HUES6 (cell line): ENCODE results near the gene MEGF8.

ENCODE experiments used
- H3K27ac ChIP-seq: 2 replicates; pipeline ENCODE4 v1.7.0; 2013; ENCODE audit warnings: low read depth, mild to moderate bottlenecking, low read length, inconsistent platforms
- H3K27me3 ChIP-seq: 2 replicates; pipeline ENCODE4 v1.6.1; 2013; ENCODE audit warnings: low read length; ENCODE audit not compliant: control insufficient read depth, insufficient read depth
- H3K36me3 ChIP-seq: 2 replicates; pipeline ENCODE4 v1.6.1; 2013; ENCODE audit warnings: low read length; ENCODE audit not compliant: control insufficient read depth, insufficient read depth
- H3K4me1 ChIP-seq: 2 replicates; pipeline ENCODE4 v1.6.1; 2013; ENCODE audit warnings: low read length; ENCODE audit not compliant: control insufficient read depth, insufficient read depth
- H3K4me3 ChIP-seq: 2 replicates; pipeline ENCODE4 v1.5.1; 2013; ENCODE audit warnings: low read depth, low read length
- H3K9ac ChIP-seq: one replicate; pipeline ENCODE4 v1.6.1; 2013; ENCODE audit warnings: mild to moderate bottlenecking, low read length
- H3K9me3 ChIP-seq: 2 replicates; pipeline ENCODE4 v1.6.1; 2013; ENCODE audit warnings: low read depth, low read length; ENCODE audit not compliant: control insufficient read depth, insufficient read depth

The MEGF8 gene

GRCh38 chr19:42375415-42376176, 50.2 kb downstream of the MEGF8 start:
- H3K27me3 ChIP-seq, result peaks cover under 1% of the 10 kb centered on the region; the same call in 1 of the 2 replicates
- H3K4me1 ChIP-seq, result peaks cover 8% of the 10 kb centered on the region
- peaks cover 28% of the 10 kb centered on the region for H3K36me3 ChIP-seq
- no peak overlapping the region for H3K9ac ChIP-seq
- H3K4me3 ChIP-seq, result no peak overlapping the region
- H3K27ac ChIP-seq, result no peak overlapping the region
- no peaks in the 10 kb centered on the region for H3K9me3 ChIP-seq

GRCh38 chr19:42376177-42376555, 50.7 kb downstream of the MEGF8 start:
- H3K27me3 ChIP-seq, result peaks cover 3% of the 10 kb centered on the region; the same call in 1 of the 2 replicates
- no peak overlapping the region for H3K9ac ChIP-seq
- H3K36me3 ChIP-seq, result peaks cover 26% of the 10 kb centered on the region
- no peaks in the 10 kb centered on the region for H3K9me3 ChIP-seq
- no peak overlapping the region for H3K4me3 ChIP-seq
- H3K27ac ChIP-seq, result no peak overlapping the region
- H3K4me1 ChIP-seq, result peaks cover 4% of the 10 kb centered on the region

GRCh38 chr19:42378225-42379215, 53.1 kb downstream of the MEGF8 start:
- Histone ChIP-seq H3K9me3 (no peaks in the 10 kb centered on the region), H3K4me1 (no peaks in the 10 kb centered on the region), H3K27me3 (peaks cover 3% of the 10 kb centered on the region; the same call in 1 of the 2 replicates), H3K4me3 (no peak overlapping the region), H3K9ac (no peak overlapping the region), H3K36me3 (peaks cover 20% of the 10 kb centered on the region), H3K27ac (no peak overlapping the region)

- Histone ChIP-seq H3K9ac (no peak overlapping the region), H3K4me3 (no peak overlapping the region), H3K36me3 (peaks cover 11% of the 10 kb centered on the region; the same call in 1 of the 2 replicates), H3K27ac (no peak overlapping the region), H3K4me1 (no peaks in the 10 kb centered on the region), H3K27me3 (peaks cover 3% of the 10 kb centered on the region; the same call in 1 of the 2 replicates), H3K9me3 (no peaks in the 10 kb centered on the region)
Observed at GRCh38 chr19:42380155-42380554, 54.7 kb downstream of the MEGF8 start.

GRCh38 chr19:42386974-42387707, 61.7 kb downstream of the MEGF8 start:
- Histone ChIP-seq H3K4me3 (peak overlapping the region; percentile 79), H3K9ac (peak overlapping the region; percentile 70), H3K27me3 (peaks cover 36% of the 10 kb centered on the region), H3K9me3 (no peaks in the 10 kb centered on the region), H3K27ac (0 out of 2 replicates have a peak overlapping the region, but pooled peaks have one; percentile 42), H3K4me1 (0 out of 2 replicates have a peak, but pooled peaks cover 5% of the 10 kb centered on the region), H3K36me3 (no peaks in the 10 kb centered on the region)

- no peaks in the 10 kb centered on the region for H3K36me3 ChIP-seq
- 0 out of 2 replicates have a peak, but pooled peaks cover 5% of the 10 kb centered on the region for H3K4me1 ChIP-seq
- H3K27ac ChIP-seq, result no peak overlapping the region
- no peak overlapping the region for H3K4me3 ChIP-seq
- H3K9me3 ChIP-seq, result no peaks in the 10 kb centered on the region
- H3K9ac ChIP-seq, result no peak overlapping the region
- peaks cover 43% of the 10 kb centered on the region for H3K27me3 ChIP-seq
Observed at GRCh38 chr19:42388851-42389489, 63.5 kb downstream of the MEGF8 start.

GRCh38 chr19:42389899-42390298, 64.5 kb downstream of the MEGF8 start, which contains the start of gene CNFN:
TSS of gene CNFN (minus strand) at chr19:42390297. CDS start at chr19:42389037, 1,260 bp downstream.
- Histone ChIP-seq H3K27ac (no peak within 1 kb of the TSS), H3K9me3 (no peaks in the 10 kb centered on the region), H3K4me1 (0 out of 2 replicates have a peak, but pooled peaks cover 5% of the 10 kb centered on the region), H3K4me3 (no peak within 1 kb of the TSS), H3K9ac (no peak within 1 kb of the TSS), H3K36me3 (no peaks in the 10 kb centered on the region), H3K27me3 (peaks cover 43% of the 10 kb centered on the region)

- no peak overlapping the region for H3K4me3 ChIP-seq
- H3K4me1 ChIP-seq, result peaks cover 4% of the 10 kb centered on the region; the same call in 1 of the 2 replicates
- H3K9ac ChIP-seq, result no peak overlapping the region
- H3K27me3 ChIP-seq, result peaks cover 43% of the 10 kb centered on the region
- H3K36me3 ChIP-seq, result no peaks in the 10 kb centered on the region
- H3K27ac ChIP-seq, result no peak overlapping the region
- H3K9me3 ChIP-seq, result no peaks in the 10 kb centered on the region
Observed at GRCh38 chr19:42392165-42392564, 66.7 kb downstream of the MEGF8 start.

- Histone ChIP-seq H3K4me1 (peaks cover 10% of the 10 kb centered on the region; the same call in 1 of the 2 replicates), H3K27me3 (peaks cover 31% of the 10 kb centered on the region), H3K9me3 (no peaks in the 10 kb centered on the region), H3K27ac (no peak overlapping the region), H3K36me3 (no peaks in the 10 kb centered on the region), H3K4me3 (no peak overlapping the region), H3K9ac (no peak overlapping the region)
Observed at GRCh38 chr19:42394751-42395150, 69.3 kb downstream of the MEGF8 start.
